Chondrocyte (in vitro differentiated cells): ENCODE results near the gene SLC38A7. TPM values are rescaled to one million over a fixed set of nuclear protein-coding genes. Genes with fewer than 3 reads are reported as not detected.

Source experiments
- DNase-seq: peaks from one replicate; pipeline ENCODE4 v3.0.0; 2021; ENCODE audit warnings: mixed read lengths, low spot score
- H3K27ac Mint-ChIP-seq: one replicate; pipeline ENCODE4 v1.8.0; 2021; ENCODE audit warnings: mild to moderate bottlenecking, moderate library complexity, mixed read lengths; ENCODE audit not compliant: unreplicated experiment
- H3K27me3 Mint-ChIP-seq: 2 replicates; pipeline ENCODE4 v1.8.0; 2021; ENCODE audit warnings: low read depth, mixed read lengths
- H3K36me3 Mint-ChIP-seq: 2 replicates; pipeline ENCODE4 v1.8.0; 2021; ENCODE audit warnings: low read depth, mixed read lengths
- H3K4me1 Mint-ChIP-seq: 2 replicates; pipeline ENCODE4 v1.8.0; 2021; ENCODE audit warnings: low read depth, mild to moderate bottlenecking, mixed read lengths
- H3K4me3 Mint-ChIP-seq: one replicate; pipeline ENCODE4 v1.8.0; 2021; ENCODE audit warnings: mild to moderate bottlenecking, moderate library complexity, mixed read lengths; ENCODE audit not compliant: unreplicated experiment
- H3K9me3 Mint-ChIP-seq: 2 replicates; pipeline ENCODE4 v1.8.0; 2021; ENCODE audit warnings: low read depth, mixed read lengths
- total RNA-seq: library from RNA; stranded (reverse); gene quantifications from 3 replicates; pipeline ENCODE4 v1.2.1, GENCODE V29; 2021
- TF ChIP-seq, protein P1 (sequence below): fragments of 200-600 bp; sonication (generic); IDR thresholded peaks from 2 replicates; pipeline ENCODE4 v1.5.0; 2021; ENCODE audit warnings: antibody characterized with exemption, mild to moderate bottlenecking, moderate library complexity

SLC38A7 gene
- total RNA-seq, 1 donor from 2014 or later, result 45.1 TPM

DNA sequence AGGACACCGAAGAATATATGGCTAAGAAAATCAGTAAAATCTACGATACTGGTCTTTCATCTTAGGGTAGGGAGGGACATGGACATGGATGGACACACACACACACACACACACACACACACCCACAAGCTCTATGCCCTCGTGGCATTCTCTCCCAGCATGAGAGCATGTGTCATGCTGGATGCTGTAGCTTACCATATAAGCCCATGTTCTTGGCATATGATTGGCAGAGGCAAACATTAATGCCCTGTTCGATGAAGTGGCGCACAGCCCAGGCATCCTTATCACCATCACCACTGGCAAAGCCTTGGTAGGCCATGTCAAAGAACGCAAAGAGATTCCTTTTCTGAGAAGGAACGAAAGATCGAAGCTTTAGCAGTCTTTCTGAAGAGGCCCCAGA lies 31.9 kb upstream of the SLC38A7 start:
- Mint-ChIP-seq H3K36me3 (peaks cover 49% of the 10 kb centered on the region), H3K9me3 (no peaks in the 10 kb centered on the region), H3K4me1 (no peaks in the 10 kb centered on the region), H3K27me3 (no peaks in the 10 kb centered on the region), H3K4me3 (no peak overlapping the region), H3K27ac (no peak overlapping the region)
- TF ChIP-seq, protein P1, sequence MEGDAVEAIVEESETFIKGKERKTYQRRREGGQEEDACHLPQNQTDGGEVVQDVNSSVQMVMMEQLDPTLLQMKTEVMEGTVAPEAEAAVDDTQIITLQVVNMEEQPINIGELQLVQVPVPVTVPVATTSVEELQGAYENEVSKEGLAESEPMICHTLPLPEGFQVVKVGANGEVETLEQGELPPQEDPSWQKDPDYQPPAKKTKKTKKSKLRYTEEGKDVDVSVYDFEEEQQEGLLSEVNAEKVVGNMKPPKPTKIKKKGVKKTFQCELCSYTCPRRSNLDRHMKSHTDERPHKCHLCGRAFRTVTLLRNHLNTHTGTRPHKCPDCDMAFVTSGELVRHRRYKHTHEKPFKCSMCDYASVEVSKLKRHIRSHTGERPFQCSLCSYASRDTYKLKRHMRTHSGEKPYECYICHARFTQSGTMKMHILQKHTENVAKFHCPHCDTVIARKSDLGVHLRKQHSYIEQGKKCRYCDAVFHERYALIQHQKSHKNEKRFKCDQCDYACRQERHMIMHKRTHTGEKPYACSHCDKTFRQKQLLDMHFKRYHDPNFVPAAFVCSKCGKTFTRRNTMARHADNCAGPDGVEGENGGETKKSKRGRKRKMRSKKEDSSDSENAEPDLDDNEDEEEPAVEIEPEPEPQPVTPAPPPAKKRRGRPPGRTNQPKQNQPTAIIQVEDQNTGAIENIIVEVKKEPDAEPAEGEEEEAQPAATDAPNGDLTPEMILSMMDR, result no peak
- DNase-seq, result no peak

- Mint-ChIP-seq H3K36me3 (peaks cover 43% of the 10 kb centered on the region), H3K4me3 (no peak overlapping the region), H3K4me1 (no peaks in the 10 kb centered on the region), H3K27me3 (no peaks in the 10 kb centered on the region), H3K9me3 (no peaks in the 10 kb centered on the region), H3K27ac (no peak overlapping the region)
- TF ChIP-seq, protein P1, result no peak
- DNase-seq, result no peak
Measured at GRCh38 chr16:58713742-58714141, 29.2 kb upstream of the SLC38A7 start.

DNA sequence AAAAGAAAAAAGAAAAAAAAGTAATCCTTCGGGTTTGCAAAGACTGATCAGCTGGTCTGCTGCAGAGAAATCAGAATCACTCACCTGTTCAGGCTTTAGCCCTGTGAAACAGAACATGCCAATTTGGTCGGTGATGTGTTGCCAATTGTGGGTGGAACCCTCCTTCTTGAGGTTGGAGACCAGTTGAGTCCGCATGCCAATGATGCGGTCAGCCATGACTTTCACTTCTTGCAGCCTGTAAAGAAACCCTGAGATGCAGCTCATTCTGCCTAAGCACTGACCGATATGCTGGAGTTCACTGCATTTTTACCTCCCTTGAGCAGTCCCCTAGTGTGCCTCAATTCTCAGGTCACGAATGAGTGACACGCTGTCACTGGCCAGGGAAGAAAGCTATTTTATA lies 24.8 kb upstream of the SLC38A7 start:
- H3K27ac Mint-ChIP-seq, result no peak overlapping the region
- H3K9me3 Mint-ChIP-seq, result no peaks in the 10 kb centered on the region
- DNase-seq, result no peak
- no peak overlapping the region for H3K4me3 Mint-ChIP-seq
- peaks cover 27% of the 10 kb centered on the region for H3K36me3 Mint-ChIP-seq
- TF ChIP-seq, protein P1, result no peak
- H3K4me1 Mint-ChIP-seq, result no peaks in the 10 kb centered on the region
- no peaks in the 10 kb centered on the region for H3K27me3 Mint-ChIP-seq

DNA sequence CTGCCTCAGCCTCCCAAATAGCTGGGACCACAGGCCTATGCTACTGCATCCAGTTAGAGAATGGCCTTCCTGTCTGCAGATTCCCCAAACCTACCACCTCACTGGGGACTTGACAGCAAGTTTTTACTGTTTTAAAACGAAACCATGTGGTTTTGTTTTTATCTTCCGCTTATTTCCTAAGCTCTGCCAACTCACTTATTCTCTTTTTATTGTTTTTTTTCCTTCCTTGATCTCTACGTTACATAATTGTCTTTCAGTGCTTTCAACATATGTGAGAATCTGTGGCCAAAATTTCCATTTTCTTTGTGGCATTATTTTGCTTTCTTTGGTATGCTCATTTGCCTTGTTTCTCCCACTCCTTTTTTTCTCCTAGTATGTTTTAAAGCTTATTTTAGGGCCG lies 14.6 kb upstream of the SLC38A7 start:
- Mint-ChIP-seq H3K9me3 (peaks cover 8% of the 10 kb centered on the region), H3K27me3 (no peaks in the 10 kb centered on the region), H3K4me3 (no peak overlapping the region), H3K36me3 (peaks cover under 1% of the 10 kb centered on the region), H3K4me1 (no peaks in the 10 kb centered on the region), H3K27ac (no peak overlapping the region)
- TF ChIP-seq, protein P1, result no peak
- DNase-seq, result no peak

DNA sequence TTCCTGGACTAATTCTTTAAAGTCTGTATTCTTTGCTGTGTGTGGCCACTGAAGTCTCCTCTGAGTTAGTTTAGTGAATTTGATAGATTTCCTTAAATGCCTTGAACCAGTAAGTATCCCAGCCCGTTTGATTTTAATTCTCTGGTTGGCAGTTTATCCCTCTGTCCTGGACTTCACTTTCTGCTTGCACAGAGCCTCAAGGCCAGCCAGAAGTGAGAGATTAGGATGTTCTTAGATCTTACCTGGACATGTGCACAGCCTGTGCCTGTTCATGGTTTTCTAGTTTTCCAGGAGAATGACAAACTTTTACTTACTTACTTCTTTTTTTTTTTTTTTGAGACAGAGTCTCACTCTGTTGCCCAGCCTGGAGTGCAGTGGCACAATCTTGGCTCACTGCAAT lies 10.8 kb upstream of the SLC38A7 start:
- Mint-ChIP-seq H3K27me3 (no peaks in the 10 kb centered on the region), H3K27ac (no peak overlapping the region), H3K36me3 (no peaks in the 10 kb centered on the region), H3K4me1 (no peaks in the 10 kb centered on the region), H3K9me3 (peaks cover 18% of the 10 kb centered on the region), H3K4me3 (no peak overlapping the region)
- DNase-seq, result no peak
- TF ChIP-seq, protein P1, result no peak
